ENCODE measurements around the gene DNAAF5.

- no peak for TF ChIP-seq CTCF (IDR thresholded peaks at IDR 0.05; ENCODE audit: poor library complexity)
- TF ChIP-seq EZH2 (IDR thresholded peaks at IDR 0.05; ENCODE audit: borderline replicate concordance): no peak
Measured at GRCh38 chr7:832968-833424, 106.5 kb downstream of the DNAAF5 start.
